22Rv1 (cell line): ENCODE results near the gene HPCA.

ENCODE experiments used
- CTCF ChIP-seq: fragments of 450-650 bp; IDR thresholded peaks from 2 replicates; pipeline ENCODE4 v1.5.1; 2017; ENCODE audit warnings: mild to moderate bottlenecking
- ZFX ChIP-seq: fragments of 450-650 bp; IDR thresholded peaks from 2 replicates; pipeline ENCODE4 v1.6.1; 2017; ENCODE audit warnings: antibody characterized with exemption, borderline replicate concordance

DNA sequence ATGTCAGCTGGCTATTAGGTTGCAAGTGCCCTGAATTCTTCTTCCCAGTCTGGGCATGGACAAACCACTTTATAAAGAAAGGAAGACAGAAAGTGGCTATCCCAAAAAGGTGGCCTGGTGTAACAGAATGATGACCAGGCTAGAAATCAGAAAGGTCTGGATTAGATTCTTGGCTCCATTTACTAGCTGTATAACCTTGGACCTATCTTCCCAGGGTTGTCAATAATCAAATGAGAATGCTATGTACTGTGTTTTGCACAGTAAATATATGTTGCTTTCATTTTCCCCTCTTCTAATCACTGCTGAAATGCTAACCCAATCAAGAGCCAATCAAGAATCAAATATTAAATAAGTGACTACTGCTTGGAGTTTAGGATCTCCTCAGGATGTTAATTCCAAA is 57.9 kb downstream of the HPCA start:
- TF ChIP-seq CTCF: no peak
- no peak for TF ChIP-seq ZFX
